ENCODE data around the gene INTS11. TPM values are rescaled to one million over a fixed set of nuclear protein-coding genes. Genes with fewer than 3 reads are reported as not detected.

The INTS11 gene
- total and polyA plus RNA-seq, 9 of the 15 experiments (the other 6 are each of a cell fraction or from before 2014, with no cell fraction given): 3.6 to 183 (median 110) TPM

- TF ChIP-seq SRF (CRISPR knock-in tag; IDR thresholded peaks at IDR 0.05) (no peak), LCOR (CRISPR knock-in tag; IDR thresholded peaks at IDR 0.05) (no peak), POLR2A (conservative IDR thresholded peaks at IDR 0.05) (peak; percentile 60; the same call in 1 of the 2 replicates), ZNF589 (CRISPR knock-in tag; IDR thresholded peaks at IDR 0.05; ENCODE audit: low read depth) (no peak), TFAP4 (CRISPR knock-in tag; IDR thresholded peaks at IDR 0.05; ENCODE audit: borderline replicate concordance) (no peak), MCM5 (IDR thresholded peaks at IDR 0.05; ENCODE audit: low read depth) (no peak), POLR3A (IDR thresholded peaks at IDR 0.05; ENCODE audit: borderline replicate concordance, extremely low read depth, insufficient read depth, insufficient read length) (no peak), ATF2 (CRISPR knock-in tag; IDR thresholded peaks at IDR 0.05) (0 out of 2 replicates have a peak, but pooled peaks have one; percentile 40), CREB1 (IDR thresholded peaks at IDR 0.05) (no peak), CREB1 (CRISPR knock-in tag; IDR thresholded peaks at IDR 0.05) (no peak), RBFOX2 (IDR thresholded peaks at IDR 0.05; ENCODE audit: low read depth, low read length) (peak; percentile 40), MTA3 (IDR thresholded peaks at IDR 0.05; ENCODE audit: borderline replicate concordance) (0 out of 2 replicates have a peak, but pooled peaks have one; percentile 11), ZNF584 (CRISPR knock-in tag; IDR thresholded peaks at IDR 0.05; ENCODE audit: low read depth) (no peak), ZNF175 (CRISPR knock-in tag; IDR thresholded peaks at IDR 0.05; ENCODE audit: low read depth) (no peak), ARHGAP35 (IDR thresholded peaks at IDR 0.05; ENCODE audit: partially characterized antibody) (no peak), ZNF133 (CRISPR knock-in tag; IDR thresholded peaks at IDR 0.05) (no peak), TCF7L2 (IDR thresholded peaks at IDR 0.05; ENCODE audit: low read depth, low read length) (no peak), POLR2AphosphoS5 (IDR thresholded peaks at IDR 0.05; ENCODE audit: control insufficient read depth, insufficient read depth, low read depth, low read length) (0 out of 2 replicates have a peak, but pooled peaks have one; percentile 6), ESRRB (CRISPR knock-in tag; IDR thresholded peaks at IDR 0.05; ENCODE audit: borderline replicate concordance) (no peak), NFIX (CRISPR knock-in tag; IDR thresholded peaks at IDR 0.05; ENCODE audit: low read depth) (no peak), BDP1 (IDR thresholded peaks at IDR 0.05; ENCODE audit: insufficient read depth, insufficient read length) (no peak), NRF1 (conservative IDR thresholded peaks at IDR 0.05 in 1 of 2, IDR thresholded peaks at IDR 0.05 in 1 of 2) (no peak), ZKSCAN1 (IDR thresholded peaks at IDR 0.05; ENCODE audit: low read depth, low read length) (no peak), ELF2 (CRISPR knock-in tag; IDR thresholded peaks at IDR 0.05) (no peak), MECOM (CRISPR knock-in tag; IDR thresholded peaks at IDR 0.05) (no peak), TAL1 (IDR thresholded peaks at IDR 0.05) (no peak), NR4A1 (CRISPR knock-in tag; IDR thresholded peaks at IDR 0.05) (no peak), NR4A1 (tag; IDR thresholded peaks at IDR 0.05) (no peak)
Observed at GRCh38 chr1:1329304-1330210, 5.1 kb upstream of the INTS11 start (continued).

Data from K562 (cell line).